ENCODE results near the gene KCNH6. TPM values are rescaled to one million over a fixed set of nuclear protein-coding genes. Genes with fewer than 3 reads are reported as not detected.

Gene KCNH6
- total RNA-seq, 1 experiment from 2014 or later = not detected

DNA sequence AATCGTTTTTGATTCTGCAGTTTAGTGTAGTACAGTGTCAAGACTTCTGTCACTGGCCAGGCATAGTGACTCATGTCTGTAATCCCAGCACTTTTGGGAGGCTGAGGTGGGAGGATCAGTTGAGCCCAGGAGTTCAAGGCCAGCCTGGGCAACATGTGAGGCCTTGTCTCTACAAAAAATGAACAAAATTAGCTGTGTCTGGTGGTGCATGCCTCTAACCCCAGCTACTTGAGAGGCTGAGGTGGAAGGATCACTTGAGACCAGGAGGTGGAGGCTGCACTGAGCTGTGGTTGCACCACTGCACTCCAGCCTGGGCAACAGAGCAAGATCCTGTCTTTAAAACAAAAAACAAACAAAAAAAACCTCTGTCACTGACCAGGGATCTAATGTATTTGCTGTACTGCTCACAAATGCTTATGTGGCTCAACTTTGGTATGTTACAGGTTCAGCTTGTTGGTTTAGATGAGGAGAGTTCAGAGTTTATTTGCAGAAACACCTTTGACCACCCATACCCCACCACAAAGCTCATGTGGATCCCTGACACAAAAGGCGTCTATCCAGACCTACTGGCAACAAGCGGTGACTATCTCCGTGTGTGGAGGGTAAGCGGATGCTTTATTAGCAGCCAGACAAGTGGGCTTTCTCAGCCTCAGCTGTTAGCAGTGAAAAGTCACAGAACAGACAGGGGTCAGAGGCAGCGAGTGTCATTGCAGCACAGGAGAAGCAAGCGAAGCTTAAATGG, 55.0 kb downstream of the KCNH6 start:
- no peak for TF ChIP-seq EZH2 (IDR thresholded peaks at IDR 0.05; ENCODE audit: borderline replicate concordance, low read depth, low read length, poor library complexity, severe bottlenecking)
- TF ChIP-seq, protein P1, sequence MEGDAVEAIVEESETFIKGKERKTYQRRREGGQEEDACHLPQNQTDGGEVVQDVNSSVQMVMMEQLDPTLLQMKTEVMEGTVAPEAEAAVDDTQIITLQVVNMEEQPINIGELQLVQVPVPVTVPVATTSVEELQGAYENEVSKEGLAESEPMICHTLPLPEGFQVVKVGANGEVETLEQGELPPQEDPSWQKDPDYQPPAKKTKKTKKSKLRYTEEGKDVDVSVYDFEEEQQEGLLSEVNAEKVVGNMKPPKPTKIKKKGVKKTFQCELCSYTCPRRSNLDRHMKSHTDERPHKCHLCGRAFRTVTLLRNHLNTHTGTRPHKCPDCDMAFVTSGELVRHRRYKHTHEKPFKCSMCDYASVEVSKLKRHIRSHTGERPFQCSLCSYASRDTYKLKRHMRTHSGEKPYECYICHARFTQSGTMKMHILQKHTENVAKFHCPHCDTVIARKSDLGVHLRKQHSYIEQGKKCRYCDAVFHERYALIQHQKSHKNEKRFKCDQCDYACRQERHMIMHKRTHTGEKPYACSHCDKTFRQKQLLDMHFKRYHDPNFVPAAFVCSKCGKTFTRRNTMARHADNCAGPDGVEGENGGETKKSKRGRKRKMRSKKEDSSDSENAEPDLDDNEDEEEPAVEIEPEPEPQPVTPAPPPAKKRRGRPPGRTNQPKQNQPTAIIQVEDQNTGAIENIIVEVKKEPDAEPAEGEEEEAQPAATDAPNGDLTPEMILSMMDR (conservative IDR thresholded peaks at IDR 0.05; ENCODE audit: low read depth, low read length) = no peak
- intact Hi-C loops (cut with micrococcal nuclease; ENCODE audit: unreplicated experiment) = no loop called here
- Histone ChIP-seq H3K36me3 (ENCODE audit: insufficient read depth, low read length, poor library complexity, severe bottlenecking) (peaks cover 23% of the 10 kb centered on the region), H3K4me1 (ENCODE audit: insufficient read depth, low read length, poor library complexity, severe bottlenecking) (no peaks in the 10 kb centered on the region), H3K27ac (ENCODE audit: low read depth, low read length, poor library complexity, severe bottlenecking) (no peak overlapping the region), H3K27me3 (replicated peaks; ENCODE audit: insufficient read depth, low read depth, low read length, poor library complexity) (no peaks in the 10 kb centered on the region), H3K4me3 (ENCODE audit: low read depth, low read length, poor library complexity, severe bottlenecking) (no peak overlapping the region), H3K9me3 (ENCODE audit: low read depth, low read length, poor library complexity, severe bottlenecking) (no peaks in the 10 kb centered on the region)
- ChIA-PET CTCF (interaction anchor here (0.7 kb wide), 1 partner anchor 10 kb away, joined by 4 read pairs; no protein-coding TSS in a partner anchor), POLR2A (ENCODE audit: low non-redundant PET) (no interaction called here)
- no peak for DNase-seq (ENCODE audit: low spot score)
- BruUV-seq (replicated peaks) = no TSS peak

DNA sequence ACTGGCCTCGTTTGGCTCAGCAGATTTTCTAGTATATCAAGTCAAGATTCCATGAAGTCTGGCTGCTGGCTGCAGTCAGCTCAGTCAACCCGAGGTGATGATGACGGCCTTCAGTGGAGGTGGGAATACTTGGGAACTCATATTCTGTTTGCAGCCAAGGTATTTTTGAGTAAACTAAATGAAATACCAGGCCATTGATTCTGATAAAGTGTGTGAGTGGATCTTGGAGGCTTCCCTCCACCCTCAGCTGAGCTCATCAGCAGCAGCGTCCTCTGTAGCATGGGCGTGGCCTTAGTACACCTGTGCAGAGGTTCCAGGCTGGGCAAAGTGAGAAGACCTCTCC, 55.6 kb downstream of the KCNH6 start:
- H3K36me3 ChIP-seq (ENCODE audit: insufficient read depth, low read length, poor library complexity, severe bottlenecking) = peaks cover 28% of the 10 kb centered on the region
- no peaks in the 10 kb centered on the region for H3K4me1 ChIP-seq (ENCODE audit: insufficient read depth, low read length, poor library complexity, severe bottlenecking)
- ChIA-PET POLR2A (ENCODE audit: low non-redundant PET) (no interaction called here), CTCF (no interaction called here)
- no peak overlapping the region for H3K4me3 ChIP-seq (ENCODE audit: low read depth, low read length, poor library complexity, severe bottlenecking)
- no peaks in the 10 kb centered on the region for H3K27me3 ChIP-seq (replicated peaks; ENCODE audit: insufficient read depth, low read depth, low read length, poor library complexity)
- no peak overlapping the region for H3K27ac ChIP-seq (ENCODE audit: low read depth, low read length, poor library complexity, severe bottlenecking)
- no TSS peak for BruUV-seq (replicated peaks)
- DNase-seq (ENCODE audit: low spot score) = no peak
- no peak for TF ChIP-seq EZH2 (IDR thresholded peaks at IDR 0.05; ENCODE audit: borderline replicate concordance, low read depth, low read length, poor library complexity, severe bottlenecking)
- TF ChIP-seq, protein P1 (conservative IDR thresholded peaks at IDR 0.05; ENCODE audit: low read depth, low read length) = no peak
- intact Hi-C loops (cut with micrococcal nuclease; ENCODE audit: unreplicated experiment) = no loop called here
- H3K9me3 ChIP-seq (ENCODE audit: low read depth, low read length, poor library complexity, severe bottlenecking) = no peaks in the 10 kb centered on the region

DNA sequence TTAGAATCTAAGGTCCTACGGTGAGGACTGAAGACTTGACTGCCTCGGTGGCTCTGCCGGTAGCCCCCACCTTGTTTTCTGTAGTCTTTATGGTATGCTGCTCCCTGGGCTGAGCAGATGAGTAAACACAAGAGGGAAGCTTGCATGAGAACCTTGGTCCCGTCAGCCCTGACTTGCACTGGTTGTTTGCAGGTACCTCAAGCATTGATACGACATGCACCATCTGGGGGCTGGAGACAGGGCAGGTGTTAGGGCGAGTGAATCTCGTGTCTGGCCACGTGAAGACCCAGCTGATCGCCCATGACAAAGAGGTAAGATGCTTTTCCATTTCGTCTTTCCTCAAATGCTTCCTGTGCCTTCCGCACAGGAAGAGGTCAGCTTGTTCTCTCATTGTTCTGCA, 56.5 kb downstream of the KCNH6 start:
- H3K9me3 ChIP-seq (ENCODE audit: low read depth, low read length, poor library complexity, severe bottlenecking) = no peaks in the 10 kb centered on the region
- H3K4me3 ChIP-seq (ENCODE audit: low read depth, low read length, poor library complexity, severe bottlenecking) = no peak overlapping the region
- intact Hi-C loops (cut with micrococcal nuclease; ENCODE audit: unreplicated experiment) = no loop called here
- TF ChIP-seq, protein P1 (conservative IDR thresholded peaks at IDR 0.05; ENCODE audit: low read depth, low read length) = no peak
- TF ChIP-seq EZH2 (IDR thresholded peaks at IDR 0.05; ENCODE audit: borderline replicate concordance, low read depth, low read length, poor library complexity, severe bottlenecking) = no peak
- no peaks in the 10 kb centered on the region for H3K4me1 ChIP-seq (ENCODE audit: insufficient read depth, low read length, poor library complexity, severe bottlenecking)
- H3K36me3 ChIP-seq (ENCODE audit: insufficient read depth, low read length, poor library complexity, severe bottlenecking) = peaks cover 35% of the 10 kb centered on the region
- ChIA-PET CTCF (interaction anchor here (0.6 kb wide), 1 partner anchor 205 kb away, joined by 12 read pairs; no protein-coding TSS in a partner anchor), POLR2A (ENCODE audit: low non-redundant PET) (no interaction called here)
- BruUV-seq (replicated peaks) = no TSS peak
- H3K27ac ChIP-seq (ENCODE audit: low read depth, low read length, poor library complexity, severe bottlenecking) = no peak overlapping the region
- DNase-seq (ENCODE audit: low spot score) = no peak
- no peaks in the 10 kb centered on the region for H3K27me3 ChIP-seq (replicated peaks; ENCODE audit: insufficient read depth, low read depth, low read length, poor library complexity)

Measured in A673 (cell line).